H1 (cell line): ENCODE data around the gene SPAG16. TPM values are rescaled to one million over a fixed set of nuclear protein-coding genes. Genes with fewer than 3 reads are reported as not detected.

ENCODE experiments used
- CHD2 ChIP-seq: IDR thresholded peaks from 2 replicates; pipeline ENCODE4 v1.6.1; 2012; ENCODE audit warnings: low read length, improper control_type of control experiment
- CHD7 ChIP-seq: fragments of 300-600 bp; sonication (generic); IDR thresholded peaks from 2 replicates; pipeline ENCODE4 v1.7.1; 2012; ENCODE audit warnings: low read length, moderate library complexity, mild to moderate bottlenecking, inconsistent platforms; ENCODE audit not compliant: insufficient replicate concordance
- E2F6 ChIP-seq: IDR thresholded peaks from 2 replicates; pipeline ENCODE4 v1.6.1; 2012; ENCODE audit warnings: inconsistent platforms
- polyA plus RNA-seq, 7 experiments: library from polyadenylated mRNA; depleted of rRNA in 3 of 7; stranded (reverse) in 5 of 7; unstranded in 2 of 7; fragments of >200 nt in 5 of 7; fragments of 200-250 nt in 2 of 7; gene quantifications; 1 replicate in 5 of 7; 2 replicates in 1 of 7; 4 replicates in 1 of 7; pipeline versions ENCODE4 v1.2.1 to v1.2.3, GENCODE V29; 2011 to 2013; ENCODE audit warnings: missing spikeins in 2 of 7, mixed read lengths in 2 of 7
- total RNA-seq: library from RNA; stranded (reverse); fragmentation: NEBNext Ultra II Directional; extraction: Animal tissue kit (Norgen Biotek cat#: 25700); gene quantifications from 2 replicates; pipeline ENCODE4 v1.2.1, GENCODE V29; 2021

Gene SPAG16
- total and polyA plus RNA-seq, 2 of the 8 experiments (the other 6 are each of a cell fraction or from before 2014, with no cell fraction given), result 6.0 to 14.9 TPM

- no peak for TF ChIP-seq CHD7
- no peak for TF ChIP-seq CHD2
- TF ChIP-seq E2F6, result no peak
Observed at GRCh38 chr2:213443921-213444320, 159.7 kb downstream of the SPAG16 start (continued).
